Suprapubic skin (tissue), 4 donors: Measurements from ENCODE around the gene LPIN1.

ENCODE experiments used
- POLR2A ChIP-seq, 2 donors: fragments of 450-650 bp; IDR thresholded peaks; one replicate each; pipeline ENCODE4 v1.6.1; 2017; ENCODE audit warnings: antibody characterized with exemption in 2 of 2, mild to moderate bottlenecking in 2 of 2, moderate library complexity in 2 of 2
- POLR2AphosphoS5 ChIP-seq, 3 donors: sonication (generic); formaldehyde crosslinking; IDR thresholded peaks; one replicate each; pipeline ENCODE4 v1.6.1; 2017; ENCODE audit warnings: antibody characterized with exemption in 3 of 3

DNA sequence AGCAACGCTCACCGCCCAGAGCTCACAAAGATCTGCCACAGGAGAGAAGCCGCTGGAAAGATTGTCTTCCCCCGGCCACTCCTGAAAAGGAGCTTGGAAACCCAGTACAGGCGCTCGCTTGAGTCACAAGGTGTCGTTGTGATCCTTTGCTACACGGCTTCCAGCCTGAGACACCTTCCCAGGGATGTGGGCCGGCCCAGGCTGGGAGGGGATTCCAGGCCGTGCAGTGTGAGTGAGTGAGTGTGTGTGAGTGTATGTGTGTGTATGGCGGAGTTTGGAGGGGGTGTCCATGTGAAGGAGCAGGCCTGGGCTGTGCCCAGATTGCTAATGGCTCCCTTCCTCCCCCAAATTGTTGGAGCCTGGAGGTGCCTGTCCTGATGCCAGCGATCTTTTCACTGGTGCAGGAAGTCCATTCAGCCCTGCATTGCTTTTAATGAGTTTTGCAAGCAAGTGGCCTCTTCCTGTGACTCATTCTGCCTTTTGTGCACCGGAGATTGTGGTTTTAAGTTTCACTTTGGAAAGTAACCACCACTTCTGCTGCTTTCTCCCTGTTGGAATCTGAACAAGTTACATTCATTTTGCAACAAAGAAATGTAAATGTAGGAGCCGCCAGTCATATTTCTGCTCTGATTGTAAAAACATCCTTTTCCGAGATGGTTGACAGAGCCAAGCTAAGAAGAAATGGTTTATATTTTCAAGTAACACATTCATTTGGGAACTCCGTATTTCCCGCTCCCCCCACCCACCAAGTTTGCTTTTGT, 83.7 kb downstream of the LPIN1 start:
- TF ChIP-seq POLR2A (IDR thresholded peaks at IDR 0.05): no peak
- no peak for TF ChIP-seq POLR2AphosphoS5 (IDR thresholded peaks at IDR 0.05)
